ENCODE results near the gene FTCD.

DNA sequence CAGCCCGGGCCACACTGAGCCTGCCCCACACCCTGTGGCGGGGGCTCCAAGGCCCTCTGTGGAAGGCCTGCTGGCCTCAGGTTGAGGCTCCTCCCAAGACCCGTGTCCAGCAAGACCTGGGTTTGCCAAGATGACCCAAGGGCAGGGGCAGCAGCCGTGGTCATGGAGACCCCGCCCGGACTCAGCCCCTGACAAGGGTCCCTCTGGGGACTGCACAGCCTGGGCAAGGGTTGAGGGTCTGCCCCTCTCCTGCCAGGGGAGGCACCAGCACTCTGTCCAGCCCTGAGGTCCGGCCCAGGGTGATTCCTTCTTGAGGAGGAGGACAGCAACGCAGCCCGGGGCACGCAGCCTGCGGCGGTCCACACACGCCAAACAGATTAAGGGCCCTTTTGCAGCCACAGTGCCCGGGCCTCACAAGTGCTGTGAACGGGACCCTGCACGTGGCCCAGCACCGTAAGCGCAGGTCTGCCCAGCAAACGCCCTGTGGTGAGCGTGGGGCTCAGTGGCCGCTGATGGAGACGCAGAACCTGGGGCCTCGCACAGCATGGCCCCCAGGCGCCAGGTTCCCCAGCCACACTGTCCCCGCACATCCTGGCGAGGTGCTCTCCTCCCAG, 25.5 kb upstream of the FTCD start:
- TF ChIP-seq, protein P1, sequence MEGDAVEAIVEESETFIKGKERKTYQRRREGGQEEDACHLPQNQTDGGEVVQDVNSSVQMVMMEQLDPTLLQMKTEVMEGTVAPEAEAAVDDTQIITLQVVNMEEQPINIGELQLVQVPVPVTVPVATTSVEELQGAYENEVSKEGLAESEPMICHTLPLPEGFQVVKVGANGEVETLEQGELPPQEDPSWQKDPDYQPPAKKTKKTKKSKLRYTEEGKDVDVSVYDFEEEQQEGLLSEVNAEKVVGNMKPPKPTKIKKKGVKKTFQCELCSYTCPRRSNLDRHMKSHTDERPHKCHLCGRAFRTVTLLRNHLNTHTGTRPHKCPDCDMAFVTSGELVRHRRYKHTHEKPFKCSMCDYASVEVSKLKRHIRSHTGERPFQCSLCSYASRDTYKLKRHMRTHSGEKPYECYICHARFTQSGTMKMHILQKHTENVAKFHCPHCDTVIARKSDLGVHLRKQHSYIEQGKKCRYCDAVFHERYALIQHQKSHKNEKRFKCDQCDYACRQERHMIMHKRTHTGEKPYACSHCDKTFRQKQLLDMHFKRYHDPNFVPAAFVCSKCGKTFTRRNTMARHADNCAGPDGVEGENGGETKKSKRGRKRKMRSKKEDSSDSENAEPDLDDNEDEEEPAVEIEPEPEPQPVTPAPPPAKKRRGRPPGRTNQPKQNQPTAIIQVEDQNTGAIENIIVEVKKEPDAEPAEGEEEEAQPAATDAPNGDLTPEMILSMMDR (conservative IDR thresholded peaks at IDR 0.05 in 1 of 2, IDR thresholded peaks at IDR 0.05 in 1 of 2; ENCODE audit: extremely low read depth in 1 of 2, insufficient read depth in 1 of 2, low read depth in 1 of 2, low read length in 2 of 2): no peak
- TF ChIP-seq EZH2 (IDR thresholded peaks at IDR 0.05; ENCODE audit: borderline replicate concordance, low read length): no peak

All from mammary epithelial cell (primary cell).